Stomach smooth muscle (tissue), 2 donors: ENCODE data around the gene PPP1R27.

ENCODE experiments used
- H3K27ac ChIP-seq: one replicate; pipeline ENCODE4 v1.7.0; 2013; ENCODE audit warnings: mild to moderate bottlenecking, low read length, inconsistent platforms
- H3K27me3 ChIP-seq, 2 donors: one replicate each; pipeline ENCODE4 v1.7.0; 2013; ENCODE audit warnings: low read length in 2 of 2; ENCODE audit not compliant: insufficient read depth in 2 of 2, control insufficient read depth in 1 of 2
- H3K36me3 ChIP-seq, 2 donors: one replicate each; pipeline ENCODE4 v1.7.0; 2013; ENCODE audit warnings: low read length in 2 of 2; ENCODE audit not compliant: control insufficient read depth in 2 of 2, insufficient read depth in 2 of 2
- H3K4me1 ChIP-seq: one replicate; pipeline ENCODE4 v1.7.0; 2013; ENCODE audit warnings: low read length; ENCODE audit not compliant: control insufficient read depth, insufficient read depth
- H3K4me3 ChIP-seq, 2 donors: one replicate each; pipeline ENCODE4 v1.7.0; 2013; ENCODE audit warnings: low read length in 2 of 2
- H3K9ac ChIP-seq, 2 donors: one replicate each; pipeline ENCODE4 v1.7.0; 2013; ENCODE audit warnings: low read length in 2 of 2, mild to moderate bottlenecking in 1 of 2
- H3K9me3 ChIP-seq, 2 donors: one replicate each; pipeline ENCODE4 v1.7.0; 2013; ENCODE audit warnings: low read length in 2 of 2; ENCODE audit not compliant: control insufficient read depth in 2 of 2
- donor health status: healthy.
- donor health status: Pancreatic carcinoma.

Gene PPP1R27

GRCh38 chr17:81807839-81808238 is 27.0 kb downstream of the PPP1R27 start:
- Histone ChIP-seq H3K4me1 (peaks cover 9% of the 10 kb centered on the region), H3K27ac (no peak overlapping the region), H3K36me3 (no peaks in the 10 kb centered on the region), H3K9ac (no peak overlapping the region), H3K4me3 (no peak overlapping the region), H3K9me3 (no peaks in the 10 kb centered on the region), H3K27me3 (peaks cover 38 to 61% of the 10 kb centered on the region in 2 donors)

GRCh38 chr17:81807210-81807719 is 27.6 kb downstream of the PPP1R27 start:
- H3K27ac ChIP-seq, result no peak overlapping the region
- no peaks in the 10 kb centered on the region for H3K36me3 ChIP-seq
- H3K27me3 ChIP-seq, result peaks cover 42 to 65% of the 10 kb centered on the region in 2 donors

GRCh38 chr17:81806461-81807209 is 28.2 kb downstream of the PPP1R27 start:
- Histone ChIP-seq H3K9me3 (no peaks in the 10 kb centered on the region), H3K4me1 (peaks cover 9% of the 10 kb centered on the region), H3K9ac (no peak overlapping the region), H3K27me3 (peaks cover 45 to 68% of the 10 kb centered on the region in 2 donors), H3K27ac (no peak overlapping the region), H3K36me3 (no peaks in the 10 kb centered on the region), H3K4me3 (no peak overlapping the region)

More at GRCh38 chr17:81807210-81807719, 27.6 kb downstream of the PPP1R27 start:
- Histone ChIP-seq H3K9me3 (no peaks in the 10 kb centered on the region), H3K9ac (no peak overlapping the region), H3K4me1 (peaks cover 9% of the 10 kb centered on the region), H3K4me3 (no peak overlapping the region)

- no peak overlapping the region for H3K4me3 ChIP-seq
- H3K4me1 ChIP-seq, result peaks cover 9% of the 10 kb centered on the region
- no peaks in the 10 kb centered on the region for H3K9me3 ChIP-seq
- no peak overlapping the region for H3K9ac ChIP-seq
- peaks cover 45 to 66% of the 10 kb centered on the region in 2 donors for H3K27me3 ChIP-seq
- H3K27ac ChIP-seq, result no peak overlapping the region
- no peaks in the 10 kb centered on the region for H3K36me3 ChIP-seq
Measured at GRCh38 chr17:81805707-81806460, 29.0 kb downstream of the PPP1R27 start.

DNA sequence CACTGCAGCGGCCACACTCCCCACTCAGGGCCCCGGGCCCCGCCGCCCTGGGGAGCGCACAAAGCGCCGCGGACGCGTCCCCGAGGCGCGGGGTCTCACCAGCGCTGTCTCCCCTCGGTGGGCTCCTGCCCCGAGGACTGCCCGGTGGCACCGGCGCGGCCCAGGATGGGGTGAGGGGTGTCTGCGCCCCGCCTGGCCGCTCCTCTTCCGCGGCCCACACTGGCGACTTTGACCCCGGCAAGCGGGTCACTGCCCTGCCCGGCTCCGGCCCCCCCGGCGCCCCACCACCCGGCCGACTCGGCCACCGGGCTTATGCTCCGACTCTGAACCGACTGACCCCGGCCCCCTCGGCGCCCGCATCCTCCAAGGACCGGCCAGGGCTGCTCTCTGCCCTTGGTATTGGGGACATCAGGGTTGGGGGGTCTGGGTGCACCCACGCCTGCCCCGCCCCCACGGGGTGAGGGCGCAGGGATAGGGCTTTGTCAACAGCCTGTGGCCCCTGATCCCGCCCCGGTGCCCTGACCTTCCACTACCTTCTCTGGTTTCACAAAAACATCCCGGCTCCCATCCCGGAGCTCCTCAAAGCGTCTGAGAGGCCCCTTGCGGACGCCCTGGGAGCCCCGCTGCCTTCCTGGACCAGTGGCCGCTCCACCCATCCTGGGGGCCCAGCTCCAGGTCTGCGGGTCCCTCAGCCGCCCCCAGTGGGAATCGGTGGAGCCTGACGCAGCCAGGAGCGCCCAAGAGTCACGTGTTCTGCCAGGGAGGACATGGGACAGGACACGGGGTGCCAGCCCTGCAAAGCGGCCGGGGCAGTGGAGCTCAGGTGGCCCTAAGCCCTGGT is 30.1 kb downstream of the PPP1R27 start:
- Histone ChIP-seq H3K4me3 (no peak overlapping the region), H3K9ac (no peak overlapping the region), H3K36me3 (no peaks in the 10 kb centered on the region), H3K4me1 (peaks cover 9% of the 10 kb centered on the region), H3K9me3 (no peaks in the 10 kb centered on the region), H3K27ac (no peak overlapping the region), H3K27me3 (peaks cover 36 to 60% of the 10 kb centered on the region in 2 donors)

DNA sequence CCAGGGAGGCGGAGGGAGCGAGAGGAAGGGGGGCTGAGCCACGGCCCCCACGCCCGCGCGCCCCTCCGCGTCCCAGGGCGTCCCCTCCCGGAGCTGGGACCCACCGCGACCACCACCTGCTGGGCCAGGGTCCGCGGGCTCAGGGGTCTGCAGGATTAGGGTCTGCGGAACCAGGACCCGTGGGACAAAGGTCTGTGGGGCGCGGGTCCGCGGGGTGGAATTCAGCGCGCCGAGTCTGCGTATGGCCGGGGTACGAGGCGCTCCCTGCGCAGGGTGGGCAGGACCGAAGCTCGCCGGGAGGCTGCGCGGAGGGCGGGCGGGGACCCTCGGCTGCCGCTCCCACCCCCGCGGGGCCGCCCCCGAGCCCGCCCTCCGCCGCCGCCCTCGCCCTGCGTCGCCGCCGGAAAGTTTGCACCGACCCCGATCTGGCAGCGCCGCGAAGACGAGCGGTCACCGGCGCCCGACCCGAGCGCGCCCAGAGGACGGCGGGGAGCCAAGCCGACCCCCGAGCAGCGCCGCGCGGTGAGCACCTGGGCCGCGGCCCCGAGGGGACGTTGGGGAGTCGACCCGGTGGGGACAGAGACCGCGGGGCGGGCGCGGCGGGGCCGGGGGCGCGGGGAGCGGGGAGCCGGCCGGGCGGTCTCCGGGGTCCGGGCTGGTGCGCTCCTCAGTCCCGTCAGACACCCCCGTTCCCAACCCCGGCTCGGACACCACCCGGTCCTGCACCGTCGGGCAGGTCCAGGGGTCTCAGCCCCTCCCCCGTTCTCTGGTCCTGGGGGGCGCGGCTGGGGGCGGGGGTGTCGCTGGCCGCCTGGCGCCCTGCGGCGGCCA is 30.9 kb downstream of the PPP1R27 start, which contains the start of gene GCGR:
Gene GCGR, plus strand, starts transcription at position 423 of the 831 bp plus-strand sequence. CDS start 4,869 bp downstream, outside the sequence.
- no peaks in the 10 kb centered on the region for H3K9me3 ChIP-seq
- H3K4me1 ChIP-seq, result peaks cover 9% of the 10 kb centered on the region
- no peak within 1 kb of the TSS for H3K27ac ChIP-seq
- H3K27me3 ChIP-seq, result peaks cover 29 to 60% of the 10 kb centered on the region in 2 donors
- no peak within 1 kb of the TSS for H3K4me3 ChIP-seq
- H3K9ac ChIP-seq, result no peak within 1 kb of the TSS
- no peaks in the 10 kb centered on the region for H3K36me3 ChIP-seq

DNA sequence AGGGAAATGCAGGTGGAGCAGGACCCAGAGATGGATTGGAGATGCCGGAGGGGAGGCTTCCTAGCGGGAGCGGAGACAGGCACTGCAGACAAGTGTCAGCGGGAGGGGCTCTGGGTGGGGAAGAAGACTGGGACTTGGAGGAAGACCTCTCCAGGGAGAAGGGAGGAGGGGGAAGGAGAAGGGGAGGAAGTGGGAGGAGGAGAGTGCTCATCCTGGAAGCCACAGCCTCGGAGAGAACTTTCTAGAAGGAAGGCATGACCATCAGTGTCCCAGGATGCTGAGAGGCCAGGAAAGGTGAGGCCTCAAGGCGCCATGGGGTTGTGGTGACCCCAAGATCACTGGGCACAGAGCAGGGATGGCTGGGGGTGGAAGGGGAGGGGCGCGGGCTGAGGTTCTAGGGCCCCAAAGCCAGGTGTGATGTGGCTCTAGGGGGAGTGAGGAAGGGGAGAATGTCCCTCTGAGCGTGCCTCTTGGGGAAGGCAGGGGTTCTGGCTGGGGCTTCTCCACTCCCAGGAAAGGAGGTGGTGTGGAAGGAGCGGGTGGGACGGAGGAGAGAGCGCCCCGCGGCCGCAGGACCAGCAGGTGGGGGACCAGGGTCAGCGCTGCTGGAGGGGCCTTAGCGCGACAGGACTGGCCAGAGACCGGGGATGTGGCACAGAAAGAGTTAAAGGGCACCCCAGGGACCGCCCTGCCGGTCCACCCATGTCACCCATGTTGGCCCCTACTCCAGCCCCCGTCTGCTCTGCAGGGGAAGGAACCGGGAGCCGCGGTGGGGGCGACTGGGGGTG is 31.8 kb downstream of the PPP1R27 start:
- Histone ChIP-seq H3K36me3 (no peaks in the 10 kb centered on the region), H3K4me1 (peaks cover 9% of the 10 kb centered on the region), H3K4me3 (no peak overlapping the region), H3K9ac (no peak overlapping the region), H3K9me3 (no peaks in the 10 kb centered on the region), H3K27ac (no peak overlapping the region), H3K27me3 (peaks cover 29 to 60% of the 10 kb centered on the region in 2 donors)

DNA sequence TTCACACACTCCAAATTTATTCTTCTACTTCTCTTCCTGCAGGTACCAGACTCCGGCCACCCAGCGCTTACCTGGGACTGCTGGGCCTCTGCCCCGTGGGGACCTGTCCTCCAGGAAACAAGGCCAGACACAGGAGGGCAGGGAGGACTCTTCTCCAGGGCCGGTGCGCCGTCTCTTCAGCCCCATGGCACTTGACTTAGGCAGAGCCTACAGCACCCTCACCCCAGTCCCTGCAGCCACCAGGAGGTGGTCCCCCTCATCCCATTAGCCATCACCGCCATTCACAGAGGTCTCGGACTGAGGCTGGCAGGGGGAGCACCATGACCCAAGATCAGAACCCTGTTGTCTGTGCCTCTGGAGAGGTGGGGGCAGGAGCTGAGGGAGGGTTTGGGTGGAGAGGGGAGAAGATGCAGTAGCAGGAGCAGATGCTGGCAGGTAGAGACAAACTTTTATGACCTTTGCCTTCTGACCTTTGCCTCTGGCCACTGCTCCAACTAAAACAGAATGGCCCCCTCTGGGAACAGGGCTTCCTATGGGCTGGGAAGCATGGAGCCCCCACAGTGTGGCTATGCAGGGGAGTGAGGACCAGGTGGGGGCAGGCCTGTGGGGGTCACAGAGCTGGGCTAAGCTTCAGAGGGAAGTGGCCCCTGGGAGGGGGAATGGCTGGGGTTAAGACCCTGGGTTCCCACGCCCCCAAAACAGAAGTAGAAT is 32.6 kb downstream of the PPP1R27 start:
- H3K36me3 ChIP-seq, result no peaks in the 10 kb centered on the region
- H3K27me3 ChIP-seq, result peaks cover 29 to 55% of the 10 kb centered on the region in 2 donors
- H3K9me3 ChIP-seq, result no peaks in the 10 kb centered on the region
- no peak overlapping the region for H3K27ac ChIP-seq
- H3K9ac ChIP-seq, result no peak overlapping the region
- H3K4me3 ChIP-seq, result no peak overlapping the region
- peaks cover 9% of the 10 kb centered on the region for H3K4me1 ChIP-seq

DNA sequence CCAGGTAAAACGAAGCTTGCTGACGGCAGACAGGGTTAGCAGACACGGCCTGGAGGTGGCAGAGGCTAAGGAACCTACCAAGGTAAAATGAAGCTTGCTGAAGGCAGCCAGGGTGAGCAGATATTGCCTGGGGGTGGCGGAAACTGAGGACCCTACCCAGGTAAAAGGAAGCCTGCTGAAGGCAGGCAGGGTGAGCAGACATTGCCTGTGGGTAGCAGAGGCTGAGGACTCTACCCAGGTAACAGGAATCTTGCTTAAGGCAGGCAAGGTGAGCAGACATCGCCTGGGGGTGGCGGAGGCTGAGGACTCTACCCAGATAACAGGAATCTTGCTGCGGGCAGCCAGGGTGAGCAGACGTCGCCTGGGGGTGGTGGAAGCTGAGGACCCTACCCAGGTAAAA is 33.5 kb downstream of the PPP1R27 start:
- Histone ChIP-seq H3K9me3 (no peaks in the 10 kb centered on the region), H3K36me3 (no peaks in the 10 kb centered on the region), H3K4me3 (no peak overlapping the region), H3K27me3 (peaks cover 24 to 47% of the 10 kb centered on the region in 2 donors), H3K9ac (no peak overlapping the region), H3K4me1 (peaks cover 9% of the 10 kb centered on the region), H3K27ac (no peak overlapping the region)
